Thoracic aorta (tissue), 2 donors: ENCODE measurements around the gene TRAPPC3. TPM values are rescaled to one million over a fixed set of nuclear protein-coding genes. Genes with fewer than 3 reads are reported as not detected.

ENCODE experiments used
- ATAC-seq: fragments of 150-250 bp; one replicate; pipeline ENCODE4 v1.8.0; 2017; ENCODE audit warnings: low read depth; ENCODE audit not compliant: insufficient number of reproducible peaks, low FRiP score
- DNase-seq: peaks from one replicate; pipeline ENCODE4 v3.0.0-alpha.2; 2020; ENCODE audit warnings: low spot score
- H3K27ac ChIP-seq, 2 donors: fragments of 200-600 bp; sonication (generic); 1 replicate in 1 of 2; 2 replicates in 1 of 2; pipeline ENCODE4 v1.5.1; 2016; ENCODE audit warnings: mild to moderate bottlenecking in 2 of 2, moderate library complexity in 2 of 2
- H3K27me3 ChIP-seq: fragments of 200-600 bp; sonication (generic); replicated peaks from 2 replicates; pipeline ENCODE4 v1.6.0; 2016; ENCODE audit warnings: mild to moderate bottlenecking; ENCODE audit not compliant: insufficient read depth
- H3K36me3 ChIP-seq: fragments of 200-600 bp; sonication (generic); one replicate; pipeline ENCODE4 v1.5.1; 2016
- H3K4me1 ChIP-seq, 2 donors: fragments of 200-600 bp; sonication (generic); 1 replicate in 1 of 2; 2 replicates in 1 of 2; pipeline versions ENCODE4 v1.5.1 to v1.6.0; 2016; ENCODE audit warnings: low read depth in 2 of 2, mild to moderate bottlenecking in 1 of 2; ENCODE audit not compliant: control insufficient read depth in 1 of 2
- H3K4me3 ChIP-seq: fragments of 200-600 bp; sonication (generic); 2 replicates; pipeline ENCODE4 v1.5.1; 2016; ENCODE audit warnings: mild to moderate bottlenecking
- H3K9me3 ChIP-seq: fragments of 200-600 bp; sonication (generic); 2 replicates; pipeline ENCODE4 v1.5.1; 2016
- CTCF ChIP-seq: fragments of 200-600 bp; sonication (generic); IDR thresholded peaks from one replicate; pipeline ENCODE4 v1.5.1; 2019; ENCODE audit warnings: antibody characterized with exemption
- total RNA-seq, 2 donors: library from RNA; depleted of rRNA; stranded (reverse); fragments of >200 nt; gene quantifications; one replicate each; pipeline versions ENCODE4 v1.1.0 to v1.2.3, GENCODE V29; 2016

TRAPPC3 gene
- total RNA-seq, 2 donors from 2014 or later: 78.5 to 92.3 TPM

GRCh38 chr1:36157973-36158826 is 8.9 kb upstream of the TRAPPC3 start:
- no peak for ATAC-seq
- TF ChIP-seq CTCF: no peak
- Histone ChIP-seq H3K9me3 (no peaks in the 10 kb centered on the region), H3K36me3 (no peaks in the 10 kb centered on the region), H3K27ac (peak overlapping the region; percentile 98 to 99), H3K4me3 (peak overlapping the region; percentile 99), H3K4me1 (peaks cover 54 to 71% of the 10 kb centered on the region in 2 donors), H3K27me3 (no peaks in the 10 kb centered on the region)
- no peak for DNase-seq

- DNase-seq (no peak), ATAC-seq (no peak)
- Histone ChIP-seq H3K27ac (peak overlapping the region; percentile 98 to 99), H3K4me3 (peak overlapping the region; percentile 99), H3K36me3 (no peaks in the 10 kb centered on the region), H3K9me3 (no peaks in the 10 kb centered on the region), H3K27me3 (no peaks in the 10 kb centered on the region), H3K4me1 (peaks cover 49 to 65% of the 10 kb centered on the region in 2 donors)
- no peak for TF ChIP-seq CTCF
These were observed 8.0 kb upstream of the TRAPPC3 start for GRCh38 chr1:36157115-36157903.

GRCh38 chr1:36156329-36157114 is 7.2 kb upstream of the TRAPPC3 start:
- peak overlapping the region; percentile 98 to 99 for H3K27ac ChIP-seq
- DNase-seq: no peak
- no peaks in the 10 kb centered on the region for H3K36me3 ChIP-seq
- no peak for TF ChIP-seq CTCF
- H3K4me1 ChIP-seq: peaks cover 51 to 65% of the 10 kb centered on the region in 2 donors
- H3K9me3 ChIP-seq: no peaks in the 10 kb centered on the region
- H3K27me3 ChIP-seq: no peaks in the 10 kb centered on the region
- ATAC-seq: no peak
- H3K4me3 ChIP-seq: peak overlapping the region; percentile 99

GRCh38 chr1:36155408-36156328 is 6.4 kb upstream of the TRAPPC3 start, which contains the start of gene MAP7D1:
Gene MAP7D1, plus strand, starts transcription at chr1:36156160. Its CDS starts 258 bp downstream, at chr1:36156418.
- TF ChIP-seq CTCF: no peak

More at GRCh38 chr1:36155408-36156328, 6.4 kb upstream of the TRAPPC3 start, which contains the start of gene MAP7D1:
- Histone ChIP-seq H3K9me3 (no peaks in the 10 kb centered on the region), H3K27me3 (no peaks in the 10 kb centered on the region), H3K36me3 (no peaks in the 10 kb centered on the region), H3K27ac (peak within 1 kb of the TSS; percentile 98 to 99), H3K4me1 (peaks cover 54 to 63% of the 10 kb centered on the region in 2 donors), H3K4me3 (peak within 1 kb of the TSS; percentile 99)
- ATAC-seq (peak; percentile 79), DNase-seq (no peak)
